Measurements from ENCODE around the gene KRT25. TPM values are rescaled to one million over a fixed set of nuclear protein-coding genes. Genes with fewer than 3 reads are reported as not detected.

The KRT25 gene
- total and polyA plus RNA-seq, 2 of the 8 experiments (the other 6 are each of a cell fraction or from before 2014, with no cell fraction given) = not detected

- WGBS, 2 experiments (ENCODE audit: extremely low coverage in 1 of 2, insufficient coverage in 1 of 2, insufficient read length in 1 of 2, insufficient replicate concordance in 2 of 2, low coverage in 1 of 2, low lambda C conversion rate in 2 of 2, missing lambda C conversion rate in 1 of 2) = 90% methylated on average over 2 of the region's 2 CpGs; no CpG with 5 or more reads in 1 of the 2 experiments
- H4K5ac ChIP-seq (ENCODE audit: insufficient read length, low read depth, low read length) = no peak overlapping the region
- H3K4me3 ChIP-seq (ENCODE audit: extremely low read depth in 1 of 4, insufficient read depth in 2 of 4, low read depth in 3 of 4, low read length in 4 of 4) = no peak overlapping the region
- no peaks in the 10 kb centered on the region for H4K20me1 ChIP-seq (replicated peaks in 1 of 2; ENCODE audit: control insufficient read depth in 1 of 2, insufficient read depth in 2 of 2, low read length in 2 of 2)
- H2BK12ac ChIP-seq (ENCODE audit: low read depth, low read length) = no peak overlapping the region
- H3K79me2 ChIP-seq (ENCODE audit: control insufficient read depth in 1 of 2, insufficient read depth in 2 of 2, low read length in 2 of 2) = no peaks in the 10 kb centered on the region
- no peaks in the 10 kb centered on the region for H3K79me1 ChIP-seq (ENCODE audit: low read depth, low read length)
- H3K9me3 ChIP-seq (ENCODE audit: insufficient read depth in 2 of 2, low read depth in 1 of 2, low read length in 1 of 2) = peaks cover 17 to 24% of the 10 kb centered on the region in 2 experiments; a peak in 3 of 4 replicates
- peak overlapping the region; percentile 17; the same call in 1 of the 2 replicates for H2AFZ ChIP-seq (ENCODE audit: low read length)
- no peak overlapping the region for H3K27ac ChIP-seq (ENCODE audit: low read depth, low read length)
- no peak overlapping the region for H2BK120ac ChIP-seq (replicated peaks; ENCODE audit: low read depth, low read length)
- no peaks in the 10 kb centered on the region for H3K27me3 ChIP-seq (replicated peaks in 1 of 4; ENCODE audit: control insufficient read depth in 3 of 4, extremely low read depth in 1 of 4, insufficient read depth in 3 of 4, low read length in 3 of 4)
- H2BK5ac ChIP-seq (ENCODE audit: low read depth, low read length) = no peak overlapping the region
- H3K4me2 ChIP-seq (ENCODE audit: insufficient read depth in 1 of 2, low read depth in 2 of 2, low read length in 2 of 2) = no peak overlapping the region
- H3K56ac ChIP-seq (replicated peaks; ENCODE audit: insufficient read length, low read depth, low read length) = no peak overlapping the region
- CTCF ChIA-PET (ENCODE audit: partially characterized antibody) = no interaction called here
- no peaks in the 10 kb centered on the region for H3K36me3 ChIP-seq (ENCODE audit: control insufficient read depth in 2 of 4, insufficient read depth in 4 of 4, low read length in 3 of 4)
- no peak overlapping the region for H3K18ac ChIP-seq (ENCODE audit: extremely low read depth, low read length)
- no peak overlapping the region for H3K4ac ChIP-seq (replicated peaks; ENCODE audit: insufficient read length, low read depth, low read length)
- no peak overlapping the region for H3K23ac ChIP-seq (ENCODE audit: insufficient read length)
- no peak overlapping the region for H2BK20ac ChIP-seq (ENCODE audit: low read length)
- no peak overlapping the region for H3K14ac ChIP-seq (ENCODE audit: insufficient read length)
- no peaks in the 10 kb centered on the region for H3K4me1 ChIP-seq (replicated peaks in 1 of 4; ENCODE audit: control insufficient read depth in 3 of 4, insufficient read depth in 4 of 4, low read length in 3 of 4)
- FAIRE-seq = no peak
- no peak overlapping the region for H3K9ac ChIP-seq (replicated peaks in 1 of 4; ENCODE audit: extremely low read depth in 1 of 4, low read depth in 3 of 4, low read length in 3 of 4)
- no peak overlapping the region for H4K8ac ChIP-seq (ENCODE audit: extremely low read depth, insufficient read depth, low read length)
- no peak overlapping the region for H4K91ac ChIP-seq (replicated peaks; ENCODE audit: insufficient read length, low read length)
- POLR2A ChIA-PET (ENCODE audit: partially characterized antibody) = no interaction called here
- H3K23me2 ChIP-seq (ENCODE audit: low read depth, low read length) = no peaks in the 10 kb centered on the region
- DNase-seq (ENCODE audit: low read depth in 1 of 2, low spot score in 2 of 2) = no peak
- no peak overlapping the region for H2AK5ac ChIP-seq (ENCODE audit: low read depth, low read length)
- no peak overlapping the region for H2BK15ac ChIP-seq (ENCODE audit: low read length)
- TF ChIP-seq SRF (IDR thresholded peaks at IDR 0.05; ENCODE audit: low read depth, low read length) = no peak
- no peak for TF ChIP-seq NRF1 (IDR thresholded peaks at IDR 0.05; ENCODE audit: low read depth, low read length)
- no peak for TF ChIP-seq CBX8 (IDR thresholded peaks at IDR 0.05; ENCODE audit: borderline replicate concordance, low read depth, low read length)
- no peak for TF ChIP-seq HDAC6 (IDR thresholded peaks at IDR 0.05; ENCODE audit: low read depth, low read length)
- no peak for TF ChIP-seq TAF7 (optimal IDR thresholded peaks at IDR 0.05; ENCODE audit: borderline replicate concordance, low read depth, low read length)
- no peak for TF ChIP-seq TEAD4 (IDR thresholded peaks at IDR 0.05; ENCODE audit: low read depth, low read length)
- TF ChIP-seq JUND (IDR thresholded peaks at IDR 0.05; ENCODE audit: low read length) = no peak
- TF ChIP-seq SUZ12 (IDR thresholded peaks at IDR 0.05; ENCODE audit: low read length) = no peak
- TF ChIP-seq ATF3 (IDR thresholded peaks at IDR 0.05; ENCODE audit: insufficient read depth, low read depth, low read length) = no peak
- no peak for TF ChIP-seq SP1 (IDR thresholded peaks at IDR 0.05; ENCODE audit: low read depth, low read length)
- TF ChIP-seq USF2 (IDR thresholded peaks at IDR 0.05; ENCODE audit: low read length) = no peak
- no peak for TF ChIP-seq SAP30 (IDR thresholded peaks at IDR 0.05; ENCODE audit: insufficient read depth, insufficient replicate concordance, low read length)
Measured at GRCh38 chr17:40765657-40766056, 10.5 kb upstream of the KRT25 start.
